Bronchial epithelial cell (primary cell): Measurements from ENCODE around the gene FTO. TPM values are rescaled to one million over a fixed set of nuclear protein-coding genes. Genes with fewer than 3 reads are reported as not detected.

Experiments used
- DNase-seq: peaks from one replicate; pipeline ENCODE4 v3.0.0-alpha.2; 2010; ENCODE audit warnings: low read depth
- FAIRE-seq: peaks from 2 replicates; lab custom pipeline; 2011; peaks lifted over from hg19 to GRCh38; lab: Jason Lieb, UNC
- H3K27me3 ChIP-seq: 2 replicates; pipeline ENCODE4 v1.5.1; 2011; ENCODE audit warnings: low read length; ENCODE audit not compliant: control insufficient read depth, insufficient read depth
- H3K36me3 ChIP-seq: 2 replicates; pipeline ENCODE4 v1.5.1; 2011; ENCODE audit warnings: low read length; ENCODE audit not compliant: control insufficient read depth, insufficient read depth
- H3K4me3 ChIP-seq: 2 replicates; pipeline ENCODE4 v1.5.1; 2011; ENCODE audit warnings: mild to moderate bottlenecking, low read depth, low read length, control low read depth
- CTCF ChIP-seq: IDR thresholded peaks from 2 replicates; pipeline ENCODE4 v1.5.1; 2011; ENCODE audit warnings: mild to moderate bottlenecking, moderate library complexity, low read length, control low read depth, inconsistent platforms; ENCODE audit not compliant: insufficient read depth, severe bottlenecking
- total RNA-seq: library from RNA; depleted of rRNA; stranded (reverse); fragments of >200 nt; gene quantifications from 2 replicates; pipeline ENCODE4 v1.2.1, GENCODE V29; 2014

The FTO gene
- total RNA-seq, 1 donor from 2014 or later, result 41.6 TPM

- TF ChIP-seq CTCF, result no peak
- Histone ChIP-seq H3K27me3 (no peaks in the 10 kb centered on the region), H3K4me3 (no peak overlapping the region), H3K36me3 (no peaks in the 10 kb centered on the region)
- FAIRE-seq, result no peak
- DNase-seq, result no peak
Observed at GRCh38 chr16:53914736-53915135, 210.8 kb downstream of the FTO start.

GRCh38 chr16:53915452-53916160, 211.7 kb downstream of the FTO start:
- Histone ChIP-seq H3K4me3 (no peak overlapping the region), H3K27me3 (no peaks in the 10 kb centered on the region), H3K36me3 (no peaks in the 10 kb centered on the region)
- DNase-seq (no peak), FAIRE-seq (no peak)
- no peak for TF ChIP-seq CTCF

DNA sequence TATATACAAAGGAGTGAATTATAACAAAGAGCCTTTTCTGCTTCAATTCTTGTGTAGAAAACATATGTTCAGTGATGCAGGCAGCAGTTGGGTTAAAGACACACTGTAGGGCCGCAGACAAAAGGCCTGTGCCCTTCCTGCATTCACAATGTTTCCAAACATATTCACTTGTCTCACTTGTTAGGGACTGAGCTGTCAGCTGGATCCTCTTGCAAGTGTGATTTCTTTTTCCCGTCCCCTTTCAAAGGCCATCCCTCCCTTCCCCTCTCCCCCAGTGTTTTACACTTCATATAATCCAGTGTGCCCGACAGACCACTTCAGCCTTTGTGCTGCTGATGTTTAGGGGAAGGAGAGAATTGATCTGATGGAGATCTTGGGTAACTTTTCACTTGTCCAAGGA, 217.0 kb downstream of the FTO start:
- no peak for FAIRE-seq
- no peaks in the 10 kb centered on the region for H3K27me3 ChIP-seq
- no peaks in the 10 kb centered on the region for H3K36me3 ChIP-seq
- no peak overlapping the region for H3K4me3 ChIP-seq
- no peak for TF ChIP-seq CTCF
- DNase-seq, result no peak

DNA sequence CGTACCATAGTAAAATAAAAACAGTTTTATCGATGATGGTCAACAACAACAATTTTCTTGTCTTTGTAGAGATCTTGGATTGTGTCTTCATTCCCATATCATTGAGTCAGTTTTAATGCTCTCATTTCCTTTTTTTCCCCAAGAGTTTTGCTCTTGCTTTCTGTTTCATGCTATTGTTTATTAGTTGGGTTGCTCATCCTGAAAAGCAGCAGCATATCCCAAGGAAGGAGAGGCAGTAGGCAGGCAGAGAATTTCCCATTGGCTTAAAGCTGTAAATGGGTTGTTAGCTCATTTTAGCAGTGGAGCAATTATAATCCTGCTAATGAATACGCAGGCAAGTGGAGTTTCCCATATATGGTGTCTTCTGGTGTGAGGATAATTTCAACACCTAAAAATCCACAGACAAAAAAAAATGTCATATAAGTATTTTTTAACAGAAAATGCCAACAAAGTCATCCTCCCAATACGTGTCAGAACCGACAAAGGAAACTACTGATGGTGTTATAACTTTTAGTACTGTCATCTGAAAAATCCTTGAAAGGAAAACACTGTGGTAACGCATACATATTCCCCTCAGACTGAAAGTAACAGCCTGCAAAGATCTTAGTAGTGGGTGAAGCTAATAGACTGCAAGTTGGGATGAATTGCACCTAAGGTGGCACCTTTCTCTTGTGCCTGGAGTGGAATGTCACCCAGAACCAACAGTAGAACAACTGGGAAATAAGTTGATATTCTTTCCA, 218.3 kb downstream of the FTO start:
- DNase-seq (no peak), FAIRE-seq (no peak)
- Histone ChIP-seq H3K36me3 (no peaks in the 10 kb centered on the region), H3K4me3 (no peak overlapping the region), H3K27me3 (no peaks in the 10 kb centered on the region)
- no peak for TF ChIP-seq CTCF

DNA sequence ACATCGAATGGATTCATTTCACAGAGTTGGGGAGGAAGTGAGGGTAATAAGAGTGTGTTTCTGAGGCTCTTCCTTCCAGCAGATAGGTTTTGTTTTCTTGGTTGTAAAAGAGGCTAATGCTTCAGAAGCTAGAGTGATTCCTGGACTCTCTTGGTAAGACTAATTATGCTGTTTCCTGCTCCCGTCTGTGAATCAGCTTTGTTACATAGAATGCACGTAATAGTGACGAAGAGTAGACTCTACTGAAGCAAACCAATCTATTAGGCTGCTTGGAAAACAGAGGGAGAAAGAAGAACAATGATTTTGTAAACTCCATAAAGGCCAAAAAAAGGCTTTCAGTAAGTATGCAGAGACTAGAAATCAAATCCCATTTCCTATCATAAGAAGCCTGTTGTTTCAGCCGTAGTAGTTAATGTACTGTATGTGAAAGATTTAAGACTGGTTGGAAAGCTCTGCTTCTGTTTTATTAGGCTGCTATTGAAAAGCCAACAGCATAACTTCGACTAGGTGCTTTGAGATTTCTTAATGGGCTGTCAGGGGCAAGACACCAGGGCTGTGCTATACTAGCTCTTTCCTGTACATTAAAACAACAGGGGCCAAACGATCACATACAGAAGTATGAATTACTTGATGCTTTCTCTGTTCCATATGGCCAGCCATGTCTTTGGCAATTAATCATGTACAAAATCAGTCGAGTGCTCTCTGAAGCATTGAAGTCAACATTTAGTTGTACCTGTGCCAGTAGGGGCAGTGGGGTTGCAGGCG, 219.0 kb downstream of the FTO start:
- Histone ChIP-seq H3K4me3 (no peak overlapping the region), H3K36me3 (no peaks in the 10 kb centered on the region), H3K27me3 (no peaks in the 10 kb centered on the region)
- no peak for FAIRE-seq
- TF ChIP-seq CTCF, result no peak
- DNase-seq, result no peak
